ENCODE data around the gene GPALPP1.
"Not testable (repeated sequence)": the region's sequence is repeated elsewhere in the genome, so short reads cannot be mapped to it uniquely, and the experiment has no call there.

GPALPP1 gene

DNA sequence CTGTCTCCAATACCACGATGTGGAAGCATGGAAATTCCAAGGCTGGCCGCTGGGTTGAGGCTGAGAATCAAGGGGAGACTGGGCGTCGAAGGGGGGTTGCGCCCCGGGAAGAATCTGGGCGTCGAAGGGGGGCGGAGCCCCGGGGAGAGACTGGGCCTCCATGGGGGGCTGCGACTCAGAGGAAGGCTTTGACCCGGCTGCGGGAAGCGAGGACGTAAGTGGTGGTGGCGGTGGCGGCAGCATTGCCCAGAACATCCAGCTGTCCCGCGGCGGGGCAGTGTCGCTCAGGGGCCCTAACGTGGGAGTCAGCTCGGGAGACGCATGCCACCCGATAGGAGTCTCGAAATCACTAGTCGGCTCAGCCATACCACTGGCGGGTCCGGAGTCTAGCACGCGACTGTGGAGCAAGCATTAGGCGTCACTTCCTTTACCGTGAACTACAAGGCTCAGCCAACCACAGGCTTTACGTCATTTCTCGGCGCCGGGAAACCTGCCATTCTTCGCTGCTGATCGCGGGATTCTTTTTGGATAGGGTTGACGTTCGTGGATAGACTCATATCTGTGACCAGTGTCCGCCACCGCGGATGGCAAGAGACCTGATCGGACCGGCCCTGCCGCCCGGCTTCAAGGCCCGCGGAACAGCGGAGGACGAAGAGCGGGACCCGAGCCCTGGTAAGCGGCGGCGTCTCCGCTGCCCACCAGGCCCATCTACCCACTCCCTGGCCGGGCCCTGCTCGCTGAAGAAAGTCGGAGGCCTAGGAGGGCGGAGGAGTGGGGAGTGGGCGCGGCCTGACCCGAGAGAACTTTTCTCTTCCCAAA, at the start of gene GPALPP1, which contains the start of gene NUFIP1:
Gene GPALPP1 (plus strand): TSS at position 468 of the 819 bp plus-strand sequence. CDS start 117 bp downstream, at position 585.
Gene NUFIP1 (minus strand): TSS at position 401 of the 819 bp plus-strand sequence. CDS start 35 bp downstream, at position 366.
- DNase-seq (ENCODE audit: low spot score) = peak; percentile 85

- DNase-seq (ENCODE audit: low spot score) = not testable (repeated sequence)
Observed at GRCh38 chr13:44943411-44943810, 45.9 kb upstream of the GPALPP1 start.

- no peak for DNase-seq (ENCODE audit: low spot score)
Observed at GRCh38 chr13:44951184-44951583, 38.2 kb upstream of the GPALPP1 start.

- DNase-seq (ENCODE audit: low spot score) = no peak
Observed at GRCh38 chr13:44952671-44953070, 36.7 kb upstream of the GPALPP1 start.

DNA sequence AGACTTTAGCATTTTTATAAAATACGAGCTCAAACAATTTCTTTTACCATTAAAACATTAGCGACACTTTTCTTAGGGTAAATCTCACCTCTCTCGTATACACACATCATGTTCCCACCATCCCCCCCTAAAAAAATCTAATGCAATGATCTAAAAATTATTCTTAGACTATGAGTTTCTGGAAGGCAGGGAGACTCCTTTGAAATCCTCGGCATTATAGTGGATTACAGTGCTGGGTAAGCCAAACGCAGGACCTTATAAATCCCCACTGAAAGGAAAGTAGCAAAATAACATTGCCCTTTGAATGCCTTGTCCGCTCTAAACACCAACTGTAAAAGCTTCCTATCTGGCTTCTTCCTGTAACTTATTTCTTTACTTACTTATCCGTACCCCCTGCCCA, 35.1 kb upstream of the GPALPP1 start:
- no peak for DNase-seq (ENCODE audit: low spot score)

DNA sequence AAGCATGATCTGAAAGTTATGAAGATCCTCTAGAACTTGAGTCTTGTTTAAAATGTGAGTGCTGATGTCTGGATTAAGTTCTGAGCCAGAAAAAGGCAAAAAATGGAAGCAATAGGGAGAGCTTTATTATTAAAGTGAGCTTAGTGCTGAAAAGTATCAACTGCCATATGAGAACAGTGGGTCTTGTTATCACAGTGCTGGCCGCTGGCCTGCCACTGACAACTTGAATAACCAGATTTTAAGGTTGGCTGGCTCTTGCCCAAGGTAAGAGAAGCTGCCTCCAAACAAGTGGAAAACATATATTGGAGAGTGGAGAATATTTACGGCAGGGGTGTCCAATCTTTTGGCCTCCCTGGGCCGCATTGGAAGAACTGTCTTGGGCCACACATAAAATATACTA, 33.9 kb upstream of the GPALPP1 start:
- DNase-seq (ENCODE audit: low spot score) = no peak

DNA sequence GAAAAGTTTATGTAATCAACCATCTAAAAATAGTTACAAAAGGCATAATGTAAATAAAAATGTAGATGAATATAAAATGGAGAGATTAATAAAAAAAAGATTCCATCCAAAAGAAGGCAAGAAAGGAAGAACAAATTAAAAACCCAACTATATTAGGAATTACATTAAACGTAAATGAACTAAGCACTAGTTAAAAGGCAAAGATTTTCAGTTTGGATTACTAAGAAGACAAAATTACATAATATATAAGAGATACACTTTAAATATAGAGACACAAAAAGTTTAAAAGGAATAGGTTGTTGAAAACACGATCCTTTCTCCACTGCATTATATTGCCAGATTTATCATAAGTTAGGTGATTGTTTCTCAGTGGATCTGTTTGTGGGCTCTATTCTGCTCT, 27.3 kb upstream of the GPALPP1 start:
- no peak for DNase-seq (ENCODE audit: low spot score)

GRCh38 chr13:44967704-44968433, 21.5 kb upstream of the GPALPP1 start:
- DNase-seq (ENCODE audit: low spot score) = no peak

- no peak for DNase-seq (ENCODE audit: low spot score)
Observed at GRCh38 chr13:44968434-44968815, 20.9 kb upstream of the GPALPP1 start.

- DNase-seq (ENCODE audit: low spot score) = peak; percentile 11
Observed at GRCh38 chr13:44969551-44970484, 19.5 kb upstream of the GPALPP1 start.

- DNase-seq (ENCODE audit: low spot score) = no peak
Observed at GRCh38 chr13:44971656-44972595, 17.4 kb upstream of the GPALPP1 start.

DNA sequence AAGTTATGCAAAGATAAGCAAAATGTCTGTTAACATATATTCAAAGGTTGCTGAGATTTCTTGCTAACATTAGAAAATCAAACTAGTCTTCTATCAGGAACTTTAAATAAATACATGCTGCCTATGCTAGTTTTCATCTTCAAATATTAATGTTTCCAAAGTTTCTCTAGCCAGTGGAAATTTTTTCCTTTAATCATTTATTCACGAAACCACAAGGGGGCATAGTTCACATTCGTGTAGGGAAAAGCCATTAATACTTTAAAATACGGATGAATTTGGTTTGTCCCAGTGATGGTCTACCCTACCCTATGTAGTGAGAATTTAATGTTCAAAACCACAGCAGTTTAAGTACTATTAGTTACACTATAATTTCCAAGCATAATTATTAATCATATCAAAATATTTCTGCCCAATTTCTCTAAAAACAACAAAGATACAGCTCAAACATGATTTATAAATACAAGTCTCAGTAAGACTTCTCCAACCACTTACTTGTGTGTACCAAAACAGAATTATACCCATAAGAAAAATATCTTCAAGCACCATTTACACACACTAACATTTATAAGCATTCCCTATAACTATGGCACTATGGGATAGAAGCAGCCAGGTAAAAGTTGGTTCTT, 16.3 kb upstream of the GPALPP1 start:
- no peak for DNase-seq (ENCODE audit: low spot score)

- DNase-seq (ENCODE audit: low spot score) = no peak
Observed at GRCh38 chr13:44974056-44974793, 15.1 kb upstream of the GPALPP1 start.

DNA sequence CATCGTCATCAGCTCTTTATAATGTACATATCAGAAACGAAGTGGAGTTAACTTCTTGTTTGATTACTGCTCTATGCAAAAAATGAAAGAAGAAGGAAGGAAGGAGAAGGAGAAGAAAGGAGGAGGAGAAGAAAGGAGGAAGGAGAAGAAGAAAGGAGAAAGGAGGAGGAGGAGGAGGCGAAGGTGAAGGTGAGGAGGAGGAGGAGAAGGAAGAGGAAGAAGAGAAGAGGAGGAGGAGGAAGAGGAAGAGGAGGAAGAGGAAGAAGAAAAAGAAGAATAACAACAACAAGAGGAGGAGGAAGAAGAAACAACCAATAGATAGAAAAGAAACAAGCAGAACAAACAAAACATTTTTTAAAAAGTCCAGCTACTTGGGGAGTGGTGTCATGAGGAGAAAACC, 13.1 kb upstream of the GPALPP1 start:
- DNase-seq (ENCODE audit: low spot score) = no peak

DNA sequence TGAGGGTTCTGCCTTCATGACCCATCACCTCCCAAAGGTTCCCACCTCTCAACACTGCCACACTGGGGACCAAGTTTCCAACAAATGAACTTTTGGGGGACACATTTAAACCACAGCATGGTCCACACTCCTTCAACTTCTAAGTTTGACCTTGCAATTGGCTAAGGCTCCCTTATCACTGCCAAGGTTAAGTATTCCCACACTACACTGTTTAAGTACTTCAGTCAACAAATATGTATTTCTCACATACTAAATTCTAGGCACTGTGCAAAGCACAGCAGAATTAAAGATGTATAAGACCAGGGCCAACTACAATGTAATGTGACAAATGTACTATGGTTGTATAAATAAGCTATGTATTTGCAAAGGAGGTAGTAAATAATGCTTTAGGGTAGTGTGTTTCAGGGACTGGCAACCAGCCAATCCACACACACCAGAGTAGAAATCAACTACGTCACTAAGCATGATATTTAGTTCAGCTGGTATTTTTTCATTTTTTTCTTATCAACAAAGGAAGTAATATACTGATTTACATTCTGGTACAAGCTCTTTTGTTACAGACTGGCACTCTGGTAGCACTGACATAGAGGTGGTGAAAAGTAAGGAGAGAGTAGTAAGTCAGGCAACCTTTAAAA, 12.3 kb upstream of the GPALPP1 start:
- no peak for DNase-seq (ENCODE audit: low spot score)

- DNase-seq (ENCODE audit: low spot score) = no peak
Observed at GRCh38 chr13:44978328-44978727, 11.0 kb upstream of the GPALPP1 start.

DNA sequence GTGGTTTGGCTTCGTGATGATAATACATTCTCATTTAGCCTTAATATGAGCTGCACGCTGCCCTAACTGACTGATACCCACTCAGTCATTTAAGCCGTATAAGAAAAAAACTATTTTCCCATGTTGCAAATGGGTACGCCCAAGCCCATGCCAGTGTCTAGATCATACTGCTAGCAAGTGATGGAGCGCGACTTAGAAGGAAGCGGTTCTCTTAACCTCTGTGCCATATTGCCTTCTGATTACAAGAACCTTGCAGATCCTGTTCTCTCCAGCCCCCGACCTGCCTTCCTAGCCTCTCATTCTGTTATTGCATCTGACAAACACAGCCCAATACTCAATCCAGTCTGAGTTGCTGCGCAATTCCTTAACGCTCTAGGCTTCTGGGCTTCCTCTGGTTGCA, 603 bp downstream of the GPALPP1 start:
- no peak for DNase-seq (ENCODE audit: low spot score)

DNA sequence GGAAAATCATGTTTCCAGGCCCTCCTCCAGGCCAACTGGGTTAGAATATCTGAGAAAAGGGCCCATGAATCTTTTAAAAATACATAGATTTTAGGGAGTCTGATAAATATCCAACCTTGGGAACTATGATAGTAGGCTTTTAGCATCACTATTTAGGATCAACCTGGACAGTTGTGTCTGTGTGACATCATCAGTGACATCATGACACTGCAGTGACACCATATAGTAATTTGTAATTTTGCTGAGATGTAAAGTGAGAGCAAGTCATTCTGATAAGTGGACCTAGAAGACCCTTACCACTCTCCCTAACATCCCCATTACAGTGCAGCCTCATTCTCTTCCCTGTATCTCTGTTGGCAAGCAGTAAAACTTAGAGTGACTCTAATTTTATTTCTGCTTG, 14.1 kb downstream of the GPALPP1 start:
- no peak for DNase-seq (ENCODE audit: low spot score)

- DNase-seq (ENCODE audit: low spot score) = no peak
Observed at GRCh38 chr13:45004096-45004495, 14.8 kb downstream of the GPALPP1 start.
